HepG2 (cell line): Measurements from ENCODE around the gene RRM2. TPM values are rescaled to one million over a fixed set of nuclear protein-coding genes. Genes with fewer than 3 reads are reported as not detected.

ENCODE experiments used
- CSRNP2 ChIP-seq: sonication (generic); formaldehyde crosslinking; conservative IDR thresholded peaks from 2 replicates; pipeline ENCODE4 v1.8.0; 2022; ENCODE audit warnings: low read depth, missing genetic modification reagents
- HCFC1 ChIP-seq: fragments of 150-350 bp; IDR thresholded peaks from 2 replicates; pipeline ENCODE4 v1.6.1; 2014; ENCODE audit warnings: low read depth, low read length
- HIVEP1 ChIP-seq: sonication (generic); formaldehyde crosslinking; IDR thresholded peaks from 2 replicates; pipeline ENCODE4 v1.4.0; 2020; ENCODE audit warnings: mild to moderate bottlenecking, missing genetic modification reagents
- MXD4 ChIP-seq: IDR thresholded peaks from 2 replicates; pipeline ENCODE4 v1.6.1; 2016; ENCODE audit warnings: mild to moderate bottlenecking, missing biosample characterization, missing genetic modification reagents
- RBM39 ChIP-seq: fragments of 200-400 bp; formaldehyde crosslinking; IDR thresholded peaks from one replicate; pipeline ENCODE4 v1.6.1; 2018; ENCODE audit warnings: antibody characterized with exemption, mild to moderate bottlenecking, low read depth, low read length; ENCODE audit not compliant: poor library complexity, severe bottlenecking
- XRCC5 ChIP-seq: fragments of 200-400 bp; formaldehyde crosslinking; optimal IDR thresholded peaks from 2 replicates; pipeline ENCODE3; 2017; ENCODE audit warnings: mild to moderate bottlenecking, low read length
- ZBTB33 ChIP-seq: sonication (generic); formaldehyde crosslinking; IDR thresholded peaks from 2 replicates; pipeline ENCODE4 v1.4.0; 2020; ENCODE audit warnings: missing genetic modification reagents
- ZFAT ChIP-seq: sonication (generic); formaldehyde crosslinking; conservative IDR thresholded peaks from 2 replicates; pipeline ENCODE4 v1.8.1; 2023; ENCODE audit warnings: missing genetic modification reagents, inconsistent platforms
- ZKSCAN5 ChIP-seq: sonication (generic); formaldehyde crosslinking; IDR thresholded peaks from 2 replicates; pipeline ENCODE4 v1.5.1; 2020; ENCODE audit warnings: mild to moderate bottlenecking, missing genetic modification reagents
- ZNF138 ChIP-seq: sonication (generic); formaldehyde crosslinking; IDR thresholded peaks from 2 replicates; pipeline ENCODE4 v1.5.0; 2020; ENCODE audit warnings: mild to moderate bottlenecking, low read depth, missing genetic modification reagents
- ZNF17 ChIP-seq: sonication (generic); formaldehyde crosslinking; IDR thresholded peaks from 2 replicates; pipeline ENCODE4 v1.5.0; 2020; ENCODE audit warnings: mild to moderate bottlenecking, missing genetic modification reagents
- ZNF264 ChIP-seq: sonication (generic); formaldehyde crosslinking; IDR thresholded peaks from 2 replicates; pipeline ENCODE4 v1.4.0; 2020; ENCODE audit warnings: missing genetic modification reagents
- ZNF557 ChIP-seq: sonication (generic); formaldehyde crosslinking; IDR thresholded peaks from 2 replicates; pipeline ENCODE4 v1.4.0; 2020; ENCODE audit warnings: missing genetic modification reagents
- polyA plus RNA-seq, 8 experiments: library from polyadenylated mRNA; depleted of rRNA in 3 of 8; stranded (reverse) in 7 of 8; unstranded in 1 of 8; fragments of >200 nt; fragmentation: Illumina TruSeq in 4 of 8; extraction: Trizol in 4 of 8; gene quantifications; 2 replicates each; pipeline versions ENCODE4 v1.2.1 to v1.2.3, GENCODE V29; 2011 to 2016; ENCODE audit warnings: low read depth in 4 of 8, missing spikeins in 1 of 8, mixed read lengths in 1 of 8; ENCODE audit not compliant: insufficient read depth in 1 of 8
- total RNA-seq, 5 experiments: library from RNA; depleted of rRNA; stranded (reverse); fragments of >200 nt; fragmentation: Illumina TruSeq; extraction: Trizol; gene quantifications; 2 replicates each; pipeline ENCODE4 v1.2.3, GENCODE V29; 2016; ENCODE audit warnings: low read depth in 1 of 5
- TF ChIP-seq, protein P1 (sequence below): sonication (generic); formaldehyde crosslinking; IDR thresholded peaks from 2 replicates; pipeline ENCODE4 v1.4.0; 2020; ENCODE audit warnings: missing genetic modification reagents, borderline replicate concordance
- TF ChIP-seq, protein P2 (sequence below): sonication (generic); formaldehyde crosslinking; IDR thresholded peaks from 2 replicates; pipeline ENCODE4 v1.8.0; 2023; ENCODE audit warnings: mild to moderate bottlenecking, missing genetic modification reagents
- TF ChIP-seq, protein P3 (sequence below): sonication (generic); formaldehyde crosslinking; IDR thresholded peaks from 2 replicates; pipeline ENCODE4 v1.4.0; 2020; ENCODE audit warnings: mild to moderate bottlenecking, missing genetic modification reagents
- TF ChIP-seq, protein P4 (sequence below): sonication (generic); formaldehyde crosslinking; IDR thresholded peaks from 2 replicates; pipeline ENCODE4 v1.4.0; 2020; ENCODE audit warnings: mild to moderate bottlenecking, low read depth, missing genetic modification reagents

Gene RRM2
- total and polyA plus RNA-seq, 2 of the 13 experiments (the other 11 are each of a cell fraction or from before 2014, with no cell fraction given), result 31.3 to 150 TPM

DNA sequence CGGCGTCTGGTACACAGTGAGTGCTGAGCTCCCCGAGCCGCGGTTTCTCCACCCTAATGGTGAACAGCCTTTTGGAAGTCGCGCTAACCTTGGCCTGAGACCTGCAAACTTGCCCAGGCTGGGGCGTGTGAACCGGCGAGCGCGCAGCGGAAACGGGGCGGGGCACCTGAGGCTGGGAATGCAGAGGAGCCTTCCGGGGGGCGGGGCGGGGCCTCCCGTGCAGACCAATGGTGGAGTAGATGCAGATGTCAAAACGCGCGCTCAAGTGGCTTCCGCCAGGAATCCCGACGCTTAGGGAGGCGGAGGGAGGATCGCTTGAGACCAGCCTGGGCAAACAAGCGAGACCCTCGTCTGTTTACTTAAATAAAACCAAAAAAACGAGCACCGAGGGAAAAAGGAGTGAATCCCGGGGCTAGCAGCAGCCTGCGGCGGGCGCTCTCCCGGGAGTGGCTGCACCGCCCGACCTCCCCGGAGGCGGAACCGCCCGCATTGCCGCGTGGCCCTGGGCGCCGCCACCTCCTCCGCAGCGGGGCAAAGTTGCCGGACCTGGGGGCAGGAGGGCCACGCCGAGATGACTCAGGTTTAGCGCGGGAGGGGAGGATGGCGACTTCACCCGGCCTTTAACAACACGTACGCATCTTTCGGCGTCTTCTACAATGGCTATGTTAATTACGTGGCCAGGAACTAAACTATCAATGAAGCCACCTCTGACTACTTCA, 2.2 kb upstream of the RRM2 start (continued):
- TF ChIP-seq, protein P1, sequence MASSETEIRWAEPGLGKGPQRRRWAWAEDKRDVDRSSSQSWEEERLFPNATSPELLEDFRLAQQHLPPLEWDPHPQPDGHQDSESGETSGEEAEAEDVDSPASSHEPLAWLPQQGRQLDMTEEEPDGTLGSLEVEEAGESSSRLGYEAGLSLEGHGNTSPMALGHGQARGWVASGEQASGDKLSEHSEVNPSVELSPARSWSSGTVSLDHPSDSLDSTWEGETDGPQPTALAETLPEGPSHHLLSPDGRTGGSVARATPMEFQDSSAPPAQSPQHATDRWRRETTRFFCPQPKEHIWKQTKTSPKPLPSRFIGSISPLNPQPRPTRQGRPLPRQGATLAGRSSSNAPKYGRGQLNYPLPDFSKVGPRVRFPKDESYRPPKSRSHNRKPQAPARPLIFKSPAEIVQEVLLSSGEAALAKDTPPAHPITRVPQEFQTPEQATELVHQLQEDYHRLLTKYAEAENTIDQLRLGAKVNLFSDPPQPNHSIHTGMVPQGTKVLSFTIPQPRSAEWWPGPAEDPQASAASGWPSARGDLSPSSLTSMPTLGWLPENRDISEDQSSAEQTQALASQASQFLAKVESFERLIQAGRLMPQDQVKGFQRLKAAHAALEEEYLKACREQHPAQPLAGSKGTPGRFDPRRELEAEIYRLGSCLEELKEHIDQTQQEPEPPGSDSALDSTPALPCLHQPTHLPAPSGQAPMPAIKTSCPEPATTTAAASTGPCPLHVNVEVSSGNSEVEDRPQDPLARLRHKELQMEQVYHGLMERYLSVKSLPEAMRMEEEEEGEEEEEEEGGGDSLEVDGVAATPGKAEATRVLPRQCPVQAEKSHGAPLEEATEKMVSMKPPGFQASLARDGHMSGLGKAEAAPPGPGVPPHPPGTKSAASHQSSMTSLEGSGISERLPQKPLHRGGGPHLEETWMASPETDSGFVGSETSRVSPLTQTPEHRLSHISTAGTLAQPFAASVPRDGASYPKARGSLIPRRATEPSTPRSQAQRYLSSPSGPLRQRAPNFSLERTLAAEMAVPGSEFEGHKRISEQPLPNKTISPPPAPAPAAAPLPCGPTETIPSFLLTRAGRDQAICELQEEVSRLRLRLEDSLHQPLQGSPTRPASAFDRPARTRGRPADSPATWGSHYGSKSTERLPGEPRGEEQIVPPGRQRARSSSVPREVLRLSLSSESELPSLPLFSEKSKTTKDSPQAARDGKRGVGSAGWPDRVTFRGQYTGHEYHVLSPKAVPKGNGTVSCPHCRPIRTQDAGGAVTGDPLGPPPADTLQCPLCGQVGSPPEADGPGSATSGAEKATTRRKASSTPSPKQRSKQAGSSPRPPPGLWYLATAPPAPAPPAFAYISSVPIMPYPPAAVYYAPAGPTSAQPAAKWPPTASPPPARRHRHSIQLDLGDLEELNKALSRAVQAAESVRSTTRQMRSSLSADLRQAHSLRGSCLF (CRISPR knock-in tag), result 0 out of 2 replicates have a peak, but pooled peaks have one; percentile 73
- TF ChIP-seq, protein P2, sequence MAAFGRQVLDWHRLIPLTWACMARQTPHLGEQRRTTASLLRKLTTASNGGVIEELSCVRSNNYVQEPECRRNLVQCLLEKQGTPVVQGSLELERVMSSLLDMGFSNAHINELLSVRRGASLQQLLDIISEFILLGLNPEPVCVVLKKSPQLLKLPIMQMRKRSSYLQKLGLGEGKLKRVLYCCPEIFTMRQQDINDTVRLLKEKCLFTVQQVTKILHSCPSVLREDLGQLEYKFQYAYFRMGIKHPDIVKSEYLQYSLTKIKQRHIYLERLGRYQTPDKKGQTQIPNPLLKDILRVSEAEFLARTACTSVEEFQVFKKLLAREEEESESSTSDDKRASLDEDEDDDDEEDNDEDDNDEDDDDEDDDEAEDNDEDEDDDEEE (CRISPR knock-in tag), result peak; percentile 68
- TF ChIP-seq ZNF17 (CRISPR knock-in tag), result no peak
- TF ChIP-seq RBM39, result peak; percentile 90
- peak; percentile 97 for TF ChIP-seq ZNF557 (CRISPR knock-in tag)
- TF ChIP-seq MXD4 (CRISPR knock-in tag), result peak; percentile 99
- TF ChIP-seq HCFC1, result peak; percentile 28; the same call in 1 of the 2 replicates
- TF ChIP-seq HIVEP1 (CRISPR knock-in tag), result peak; percentile 96
- 0 out of 2 replicates have a peak, but pooled peaks have one; percentile 68 for TF ChIP-seq ZKSCAN5 (CRISPR knock-in tag)
- 0 out of 2 replicates have a peak, but pooled peaks have one; percentile 30 for TF ChIP-seq ZFAT (CRISPR knock-in tag)
- TF ChIP-seq, protein P3, sequence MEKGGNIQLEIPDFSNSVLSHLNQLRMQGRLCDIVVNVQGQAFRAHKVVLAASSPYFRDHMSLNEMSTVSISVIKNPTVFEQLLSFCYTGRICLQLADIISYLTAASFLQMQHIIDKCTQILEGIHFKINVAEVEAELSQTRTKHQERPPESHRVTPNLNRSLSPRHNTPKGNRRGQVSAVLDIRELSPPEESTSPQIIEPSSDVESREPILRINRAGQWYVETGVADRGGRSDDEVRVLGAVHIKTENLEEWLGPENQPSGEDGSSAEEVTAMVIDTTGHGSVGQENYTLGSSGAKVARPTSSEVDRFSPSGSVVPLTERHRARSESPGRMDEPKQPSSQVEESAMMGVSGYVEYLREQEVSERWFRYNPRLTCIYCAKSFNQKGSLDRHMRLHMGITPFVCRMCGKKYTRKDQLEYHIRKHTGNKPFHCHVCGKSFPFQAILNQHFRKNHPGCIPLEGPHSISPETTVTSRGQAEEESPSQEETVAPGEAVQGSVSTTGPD, result 0 out of 2 replicates have a peak, but pooled peaks have one; percentile 11
- no peak for TF ChIP-seq ZNF264 (CRISPR knock-in tag)
- peak; percentile 14; the same call in 1 of the 2 replicates for TF ChIP-seq ZBTB33 (CRISPR knock-in tag)
- TF ChIP-seq CSRNP2 (CRISPR knock-in tag), result no peak
- TF ChIP-seq XRCC5, result peak; percentile 83
- TF ChIP-seq ZNF138 (CRISPR knock-in tag), result no peak
- TF ChIP-seq, protein P4, sequence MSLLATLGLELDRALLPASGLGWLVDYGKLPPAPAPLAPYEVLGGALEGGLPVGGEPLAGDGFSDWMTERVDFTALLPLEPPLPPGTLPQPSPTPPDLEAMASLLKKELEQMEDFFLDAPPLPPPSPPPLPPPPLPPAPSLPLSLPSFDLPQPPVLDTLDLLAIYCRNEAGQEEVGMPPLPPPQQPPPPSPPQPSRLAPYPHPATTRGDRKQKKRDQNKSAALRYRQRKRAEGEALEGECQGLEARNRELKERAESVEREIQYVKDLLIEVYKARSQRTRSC (CRISPR knock-in tag), result no peak
